Hepatocyte (in vitro differentiated cells): ENCODE measurements around the gene NPAS3. TPM values are rescaled to one million over a fixed set of nuclear protein-coding genes. Genes with fewer than 3 reads are reported as not detected.

Experiments
- DNase-seq: peaks from one replicate; pipeline ENCODE4 v3.0.0-alpha.2; 2016; ENCODE audit warnings: low spot score
- H2AFZ ChIP-seq: fragments of 200-600 bp; sonication (generic); 2 replicates; pipeline ENCODE4 v1.6.0; 2016; ENCODE audit warnings: antibody characterized with exemption, mild to moderate bottlenecking
- H3K27ac ChIP-seq: fragments of 200-600 bp; sonication (generic); 2 replicates; pipeline ENCODE4 v1.5.1; 2016; ENCODE audit warnings: mild to moderate bottlenecking
- H3K27me3 ChIP-seq: fragments of 200-600 bp; sonication (generic); 2 replicates; pipeline ENCODE4 v1.6.1; 2016
- H3K36me3 ChIP-seq: fragments of 200-600 bp; sonication (generic); replicated peaks from 2 replicates; pipeline ENCODE4 v1.5.1; 2016; ENCODE audit warnings: low read depth; ENCODE audit not compliant: insufficient read depth
- H3K4me1 ChIP-seq: fragments of 200-600 bp; sonication (generic); 2 replicates; pipeline ENCODE4 v1.5.1; 2016; ENCODE audit warnings: mild to moderate bottlenecking, moderate library complexity; ENCODE audit not compliant: insufficient read depth
- H3K4me2 ChIP-seq: fragments of 200-600 bp; sonication (generic); 2 replicates; pipeline ENCODE4 v1.6.0; 2016
- H3K4me3 ChIP-seq: fragments of 200-600 bp; sonication (generic); 2 replicates; pipeline ENCODE4 v1.5.1; 2016; ENCODE audit warnings: mild to moderate bottlenecking
- H3K79me2 ChIP-seq: fragments of 200-600 bp; sonication (generic); 2 replicates; pipeline ENCODE4 v1.6.0; 2017; ENCODE audit warnings: mild to moderate bottlenecking
- H3K9me2 ChIP-seq: fragments of 200-600 bp; sonication (generic); replicated peaks from 2 replicates; pipeline ENCODE4 v1.6.0; 2017; ENCODE audit warnings: mild to moderate bottlenecking; ENCODE audit not compliant: insufficient read depth
- H3K9me3 ChIP-seq: fragments of 200-600 bp; sonication (generic); 2 replicates; pipeline ENCODE4 v1.5.1; 2016; ENCODE audit warnings: low read depth, mild to moderate bottlenecking
- H4K20me1 ChIP-seq: fragments of 200-600 bp; sonication (generic); 2 replicates; pipeline ENCODE4 v1.6.0; 2016; ENCODE audit warnings: mild to moderate bottlenecking; ENCODE audit not compliant: insufficient read depth, poor library complexity, severe bottlenecking
- CTCF ChIP-seq: fragments of 200-600 bp; sonication (generic); IDR thresholded peaks from 2 replicates; pipeline ENCODE4 v1.5.1; 2016; ENCODE audit warnings: antibody characterized with exemption, mild to moderate bottlenecking; ENCODE audit not compliant: poor library complexity
- EZH2 ChIP-seq: fragments of 200-600 bp; sonication (generic); IDR thresholded peaks from 2 replicates; pipeline ENCODE4 v1.6.1; 2016; ENCODE audit warnings: antibody characterized with exemption, mild to moderate bottlenecking, borderline replicate concordance
- EZH2phosphoT487 ChIP-seq: fragments of 200-600 bp; sonication (generic); IDR thresholded peaks from one replicate; pipeline ENCODE4 v1.6.1; 2018; ENCODE audit warnings: antibody characterized with exemption, mild to moderate bottlenecking, low read depth, moderate library complexity; ENCODE audit not compliant: unreplicated experiment, severe bottlenecking
- WGBS: methylation state at CpG from one replicate; pipeline ENCODE4 v1.1.6; 2016; ENCODE audit warnings: low lambda C conversion rate; ENCODE audit errors: missing lambda C conversion rate; 5-methylcytosine and 5-hydroxymethylcytosine counted together
- polyA plus RNA-seq: library from polyadenylated mRNA; unstranded; fragments of >200 nt; fragmentation: Nextera tagmentation; extraction: Ambion mirVana; gene quantifications from 2 replicates; pipeline ENCODE4 v1.2.1, GENCODE V29; 2016
- total RNA-seq: library from RNA; depleted of rRNA; stranded (reverse); fragments of >200 nt; gene quantifications from 2 replicates; pipeline ENCODE4 v1.2.3, GENCODE V29; 2014

Gene NPAS3
- total and polyA plus RNA-seq, 2 experiments from 2014 or later: 0.11 to 1.1 TPM

- no peaks in the 10 kb centered on the region for H4K20me1 ChIP-seq
- peak; percentile 11 for DNase-seq
- no peaks in the 10 kb centered on the region for H3K9me3 ChIP-seq
- H3K9me2 ChIP-seq: no peaks in the 10 kb centered on the region
- no peaks in the 10 kb centered on the region for H3K79me2 ChIP-seq
- H3K4me3 ChIP-seq: no peak overlapping the region
- no peaks in the 10 kb centered on the region for H3K27me3 ChIP-seq
- no peak overlapping the region for H3K4me2 ChIP-seq
- no peaks in the 10 kb centered on the region for H3K36me3 ChIP-seq
- 82% methylated on average over 8 of the region's 8 CpGs for WGBS
- no peak overlapping the region for H3K27ac ChIP-seq
- H2AFZ ChIP-seq: no peak overlapping the region
- H3K4me1 ChIP-seq: no peaks in the 10 kb centered on the region
- TF ChIP-seq EZH2 (no peak), EZH2phosphoT487 (no peak), CTCF (no peak)
Observed at GRCh38 chr14:33357225-33358010, 418.7 kb downstream of the NPAS3 start.

GRCh38 chr14:33359288-33359881 is 420.7 kb downstream of the NPAS3 start:
- no peaks in the 10 kb centered on the region for H3K79me2 ChIP-seq
- H3K4me2 ChIP-seq: no peak overlapping the region
- H4K20me1 ChIP-seq: no peaks in the 10 kb centered on the region
- H3K9me3 ChIP-seq: no peaks in the 10 kb centered on the region
- H3K4me3 ChIP-seq: no peak overlapping the region
- no peaks in the 10 kb centered on the region for H3K9me2 ChIP-seq
- H3K27me3 ChIP-seq: no peaks in the 10 kb centered on the region
- H3K4me1 ChIP-seq: no peaks in the 10 kb centered on the region
- 67% methylated on average over 7 of the region's 7 CpGs for WGBS
- H2AFZ ChIP-seq: no peak overlapping the region
- no peak overlapping the region for H3K27ac ChIP-seq
- TF ChIP-seq EZH2phosphoT487 (no peak), CTCF (no peak), EZH2 (no peak)
- DNase-seq: no peak
- no peaks in the 10 kb centered on the region for H3K36me3 ChIP-seq

GRCh38 chr14:33362934-33363333 is 424.3 kb downstream of the NPAS3 start:
- 57% methylated on average over 6 of the region's 6 CpGs for WGBS
- DNase-seq: no peak
- Histone ChIP-seq H3K4me3 (no peak overlapping the region), H3K27ac (no peak overlapping the region), H3K9me3 (no peaks in the 10 kb centered on the region), H3K79me2 (no peaks in the 10 kb centered on the region), H2AFZ (no peak overlapping the region), H3K4me1 (no peaks in the 10 kb centered on the region), H3K36me3 (no peaks in the 10 kb centered on the region), H3K4me2 (no peak overlapping the region), H3K9me2 (no peaks in the 10 kb centered on the region), H3K27me3 (no peaks in the 10 kb centered on the region), H4K20me1 (no peaks in the 10 kb centered on the region)
- TF ChIP-seq EZH2phosphoT487 (no peak), EZH2 (no peak), CTCF (no peak)
